ENCODE data around the gene GPR17.

The GPR17 gene

GRCh38 chr2:127647242-127648190 lies 1.6 kb downstream of the GPR17 start:
- DNase-seq (ENCODE audit: low spot score): peak; percentile 31
- CTCF ChIA-PET: interaction anchor here (0.7 to 3.8 kb wide), 3 partner anchors 17 to 57 kb away, joined by 3 to 55 read pairs (median 3); no protein-coding TSS in a partner anchor
- TF ChIP-seq CTCF (conservative IDR thresholded peaks at IDR 0.05; ENCODE audit: low read depth): no peak
- H3K27ac ChIP-seq: peak overlapping the region; percentile 18
- POLR2A ChIA-PET (ENCODE audit: low non-redundant PET): no interaction called here

DNA sequence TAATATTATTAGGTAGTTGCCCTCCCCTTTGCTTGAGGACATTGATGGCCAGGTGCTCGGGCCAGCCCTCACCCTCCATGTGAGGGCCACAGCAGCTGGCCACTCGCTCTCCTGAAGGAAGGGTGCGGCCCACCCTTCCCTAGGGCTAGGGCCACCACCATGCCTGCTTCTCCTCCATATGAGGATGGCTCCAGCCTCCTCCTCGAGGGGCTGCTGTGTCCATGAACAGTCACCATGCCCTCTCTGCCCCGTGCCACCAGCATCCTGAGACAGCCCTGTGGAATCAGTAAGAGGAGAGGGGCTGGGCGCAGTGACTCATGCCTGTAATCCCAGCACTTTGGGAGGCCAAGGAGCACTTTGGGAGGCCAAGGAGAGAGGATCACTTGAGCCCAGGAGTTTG lies 2.4 kb downstream of the GPR17 start:
- ChIA-PET CTCF (interaction anchor here (0.7 to 3.8 kb wide), 2 partner anchors 57 to 300 kb away, joined by 4 to 55 read pairs; no protein-coding TSS in a partner anchor), POLR2A (ENCODE audit: low non-redundant PET) (no interaction called here)
- TF ChIP-seq CTCF (conservative IDR thresholded peaks at IDR 0.05; ENCODE audit: low read depth): no peak
- DNase-seq (ENCODE audit: low spot score): no peak
- H3K27ac ChIP-seq: no peak overlapping the region

- POLR2A ChIA-PET (ENCODE audit: low non-redundant PET): no interaction called here
- no peak overlapping the region for H3K27ac ChIP-seq
- CTCF ChIA-PET: interaction anchor here (0.6 to 3.8 kb wide), 5 partner anchors 11 to 301 kb away, joined by 3 to 55 read pairs (median 5); no protein-coding TSS in a partner anchor
- TF ChIP-seq CTCF (conservative IDR thresholded peaks at IDR 0.05; ENCODE audit: low read depth): no peak
- no peak for DNase-seq (ENCODE audit: low spot score)
Observed at GRCh38 chr2:127649100-127649611, 3.2 kb downstream of the GPR17 start.

GRCh38 chr2:127649684-127650040 lies 3.7 kb downstream of the GPR17 start:
- peak; percentile 77 for TF ChIP-seq CTCF (conservative IDR thresholded peaks at IDR 0.05; ENCODE audit: low read depth)
- ChIA-PET CTCF (interaction anchor here (0.5 to 3.8 kb wide), 22 partner anchors 10 to 872 kb away, joined by 3 to 55 read pairs (median 4); partner anchors contain the start of genes IWS1 and LIMS2), POLR2A (ENCODE audit: low non-redundant PET) (no interaction called here)
- H3K27ac ChIP-seq: no peak overlapping the region
- DNase-seq (ENCODE audit: low spot score): peak; percentile 69

- POLR2A ChIA-PET (ENCODE audit: low non-redundant PET): no interaction called here
- no peak overlapping the region for H3K27ac ChIP-seq
- CTCF ChIA-PET: interaction anchor here (0.5 to 3.8 kb wide), 22 partner anchors 9 to 872 kb away, joined by 3 to 55 read pairs (median 4); partner anchors contain the start of genes IWS1 and LIMS2
- DNase-seq (ENCODE audit: low spot score): no peak
- peak; percentile 47; the same call in 1 of the 2 replicates for TF ChIP-seq CTCF (conservative IDR thresholded peaks at IDR 0.05; ENCODE audit: low read depth)
Observed at GRCh38 chr2:127650041-127650784, 4.3 kb downstream of the GPR17 start.
